T-helper 2 cell treated with Interferon-gamma antibody and Interleukin-4, amounts not matched to agents 5 μg/mL and 100 μg/mL, for 36 hours (primary cell): ENCODE results near the gene THAP7.

Source experiments
- DNase-seq: peaks from one replicate; pipeline ENCODE4 v3.0.0; 2021; ENCODE audit warnings: low spot score
- H3K27ac Mint-ChIP-seq: one replicate; pipeline ENCODE4 v1.8.0; 2021; ENCODE audit warnings: mild to moderate bottlenecking, mixed read lengths
- H3K27me3 Mint-ChIP-seq: one replicate; pipeline ENCODE4 v1.8.0; 2021; ENCODE audit warnings: low read depth, mixed read lengths
- H3K36me3 Mint-ChIP-seq: one replicate; pipeline ENCODE4 v1.8.0; 2021; ENCODE audit warnings: low read depth, mixed read lengths
- H3K4me1 Mint-ChIP-seq: one replicate; pipeline ENCODE4 v1.8.0; 2021; ENCODE audit warnings: low read depth, mixed read lengths
- H3K4me3 Mint-ChIP-seq: one replicate; pipeline ENCODE4 v1.8.0; 2022; ENCODE audit warnings: mild to moderate bottlenecking, moderate library complexity, mixed read lengths
- H3K9me3 Mint-ChIP-seq: one replicate; pipeline ENCODE4 v1.8.0; 2021; ENCODE audit warnings: mixed read lengths

THAP7 gene

DNA sequence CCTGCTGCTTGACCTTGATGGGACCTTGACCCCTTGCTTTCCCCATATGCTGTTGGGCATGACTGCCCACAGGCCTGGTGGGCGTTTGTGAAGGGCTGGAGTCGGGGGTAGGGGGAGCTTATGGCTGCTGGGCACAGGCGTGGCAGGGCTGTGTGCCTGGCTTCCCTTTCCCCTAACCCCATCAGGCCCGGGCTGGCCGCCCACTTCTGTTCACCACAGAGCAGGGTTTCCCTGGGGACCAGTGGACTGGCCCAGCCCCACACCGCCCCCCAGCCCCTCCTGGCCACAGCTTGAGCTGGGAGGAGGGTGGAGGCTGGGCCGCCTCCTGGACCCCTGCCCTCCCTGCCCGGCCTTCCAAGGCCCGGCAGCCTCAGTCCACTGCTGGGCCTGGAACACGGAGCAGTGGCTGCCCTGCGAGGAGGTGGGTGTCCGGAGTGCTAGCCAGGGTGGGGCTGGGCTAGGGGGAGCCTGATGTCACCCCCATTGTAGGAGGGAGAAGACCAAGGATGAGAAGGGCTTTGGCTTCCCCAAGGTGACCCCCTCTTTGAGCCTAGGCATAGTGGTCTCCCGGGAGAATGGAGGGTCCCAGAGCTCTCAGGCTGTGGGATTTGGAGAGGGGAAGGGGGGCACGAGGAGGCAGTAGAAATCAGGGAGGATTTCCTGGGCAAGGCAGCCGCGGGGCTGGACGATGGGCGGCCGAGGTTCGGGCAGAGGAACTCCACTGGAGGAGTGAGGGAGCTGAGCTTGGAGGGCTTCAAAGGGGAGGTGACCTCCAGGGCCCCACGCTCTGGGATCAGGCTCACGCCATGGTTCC lies 34.8 kb downstream of the THAP7 start, which contains the start of gene AIFM3:
Gene AIFM3 (plus strand): TSS at position 373 of the 814 bp plus-strand sequence. CDS start 690 bp downstream, outside the sequence.
- H3K4me1 Mint-ChIP-seq: peaks cover 6% of the 10 kb centered on the region
- no peak within 1 kb of the TSS for H3K4me3 Mint-ChIP-seq
- H3K27me3 Mint-ChIP-seq: peaks cover 22% of the 10 kb centered on the region
- H3K36me3 Mint-ChIP-seq: no peaks in the 10 kb centered on the region
- H3K9me3 Mint-ChIP-seq: no peaks in the 10 kb centered on the region
- no peak within 1 kb of the TSS for H3K27ac Mint-ChIP-seq
- no peak for DNase-seq

GRCh38 chr22:20965888-20966855 lies 35.7 kb downstream of the THAP7 start:
- DNase-seq: no peak
- Mint-ChIP-seq H3K27ac (no peak overlapping the region), H3K36me3 (no peaks in the 10 kb centered on the region), H3K9me3 (no peaks in the 10 kb centered on the region), H3K4me3 (no peak overlapping the region), H3K27me3 (peaks cover 25% of the 10 kb centered on the region), H3K4me1 (peaks cover 8% of the 10 kb centered on the region)

GRCh38 chr22:20965104-20965887 lies 36.6 kb downstream of the THAP7 start:
- Mint-ChIP-seq H3K4me3 (peak overlapping the region; percentile 12), H3K27ac (no peak overlapping the region)

DNA sequence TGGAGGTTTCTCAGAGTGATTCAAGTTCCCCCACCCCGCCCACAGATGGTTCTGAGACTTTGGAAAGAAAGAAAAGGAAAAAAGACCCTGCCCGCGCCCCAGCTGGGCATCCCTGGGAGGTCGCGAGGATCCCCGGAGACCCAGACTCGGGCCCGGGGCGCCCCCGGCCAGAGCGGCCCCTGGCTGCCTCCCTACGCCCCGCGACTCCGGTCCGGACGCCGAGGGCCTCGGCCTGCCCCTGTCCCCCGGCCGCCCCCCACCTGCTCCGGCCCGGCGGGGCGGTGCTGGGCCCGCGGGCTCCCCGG lies 37.2 kb downstream of the THAP7 start:
- H3K4me3 Mint-ChIP-seq: peak overlapping the region; percentile 72
- no peak for DNase-seq
- H3K9me3 Mint-ChIP-seq: no peaks in the 10 kb centered on the region
- H3K4me1 Mint-ChIP-seq: peaks cover 8% of the 10 kb centered on the region
- H3K27me3 Mint-ChIP-seq: peaks cover 28% of the 10 kb centered on the region
- H3K36me3 Mint-ChIP-seq: no peaks in the 10 kb centered on the region
- no peak overlapping the region for H3K27ac Mint-ChIP-seq

More at GRCh38 chr22:20965104-20965887, 36.6 kb downstream of the THAP7 start:
- no peaks in the 10 kb centered on the region for H3K36me3 Mint-ChIP-seq
- no peak for DNase-seq
- peaks cover 26% of the 10 kb centered on the region for H3K27me3 Mint-ChIP-seq
- no peaks in the 10 kb centered on the region for H3K9me3 Mint-ChIP-seq
- H3K4me1 Mint-ChIP-seq: peaks cover 8% of the 10 kb centered on the region

DNA sequence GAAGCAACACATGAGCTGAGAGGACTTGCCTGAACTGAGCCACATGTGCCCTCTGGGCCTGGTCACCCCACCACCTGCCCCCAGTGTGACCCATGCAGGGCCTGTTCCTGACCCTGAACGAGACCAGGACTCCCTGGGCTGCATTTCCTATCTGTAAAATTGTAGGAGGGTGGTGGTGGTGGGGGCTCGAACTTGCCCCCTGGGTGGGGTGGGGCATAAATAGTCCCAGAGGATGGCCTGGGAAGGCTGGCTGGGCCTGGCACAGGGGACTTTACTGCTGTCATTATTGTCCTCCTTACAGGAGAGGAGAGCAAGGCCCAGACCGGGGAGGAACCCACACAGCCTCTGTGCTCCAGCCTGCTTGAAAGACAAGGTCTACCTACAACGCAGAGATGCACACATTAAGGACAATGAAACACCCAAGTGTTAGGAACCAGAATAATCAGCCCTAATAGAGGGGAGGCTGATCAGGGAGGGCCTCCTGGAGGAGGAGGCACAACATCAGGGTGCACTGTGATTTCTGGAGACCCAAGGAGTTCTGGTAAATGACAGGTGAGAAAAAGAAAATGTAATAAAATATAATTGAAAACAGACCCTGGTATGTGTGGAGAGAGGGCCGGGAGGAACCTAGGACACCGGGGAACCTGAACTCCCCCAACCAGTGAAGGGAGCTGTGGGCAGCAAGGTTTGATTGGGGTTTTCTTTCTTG lies 37.7 kb downstream of the THAP7 start:
- peaks cover 8% of the 10 kb centered on the region for H3K4me1 Mint-ChIP-seq
- H3K9me3 Mint-ChIP-seq: no peaks in the 10 kb centered on the region
- H3K27me3 Mint-ChIP-seq: peaks cover 28% of the 10 kb centered on the region
- no peak for DNase-seq
- H3K36me3 Mint-ChIP-seq: no peaks in the 10 kb centered on the region
- H3K4me3 Mint-ChIP-seq: peak overlapping the region; percentile 72
- H3K27ac Mint-ChIP-seq: no peak overlapping the region

DNA sequence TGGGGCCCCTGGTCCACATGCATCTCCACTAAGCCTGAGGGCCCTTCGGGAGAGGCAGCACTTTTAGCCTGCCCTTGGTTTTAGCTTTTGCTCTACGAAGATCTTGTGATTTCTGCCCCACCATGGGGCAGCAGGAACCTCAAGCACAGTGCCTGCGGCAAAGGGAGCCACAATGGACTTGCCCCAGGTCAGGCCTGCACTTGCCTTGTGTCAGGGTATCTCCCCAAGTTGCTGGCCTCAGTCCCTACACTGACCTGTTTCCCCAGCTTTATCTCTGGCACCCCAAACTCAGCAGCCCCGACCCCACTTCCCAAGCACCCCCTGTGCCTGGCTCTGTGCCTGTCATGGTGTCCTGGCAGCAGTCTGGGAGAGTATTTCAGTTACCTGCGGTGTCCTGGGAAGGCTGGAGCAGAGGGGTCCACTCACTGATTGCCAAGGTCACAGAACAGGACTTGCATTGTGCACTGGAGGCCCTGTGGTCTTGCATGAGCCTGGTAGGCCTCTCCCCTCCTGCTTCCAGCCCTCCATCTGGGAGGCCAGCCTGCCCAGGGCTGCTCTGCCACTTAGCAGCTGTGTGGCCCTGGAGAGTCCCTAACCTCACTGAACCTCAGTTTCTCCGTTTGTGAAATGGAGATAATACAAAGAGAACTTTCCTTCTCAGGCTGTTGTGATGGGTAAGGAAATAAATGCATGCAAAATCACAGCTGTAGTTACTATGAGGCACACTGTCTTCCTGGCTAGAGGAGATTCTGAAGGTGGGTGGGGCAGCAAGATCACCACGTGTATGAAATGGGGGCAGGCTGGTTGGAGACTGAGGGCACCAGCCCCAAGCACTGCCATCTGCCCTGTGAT lies 38.5 kb downstream of the THAP7 start:
- peaks cover 29% of the 10 kb centered on the region for H3K27me3 Mint-ChIP-seq
- no peaks in the 10 kb centered on the region for H3K36me3 Mint-ChIP-seq
- peaks cover 8% of the 10 kb centered on the region for H3K4me1 Mint-ChIP-seq
- H3K27ac Mint-ChIP-seq: no peak overlapping the region
- no peak for DNase-seq
- H3K4me3 Mint-ChIP-seq: no peak overlapping the region
- H3K9me3 Mint-ChIP-seq: no peaks in the 10 kb centered on the region

DNA sequence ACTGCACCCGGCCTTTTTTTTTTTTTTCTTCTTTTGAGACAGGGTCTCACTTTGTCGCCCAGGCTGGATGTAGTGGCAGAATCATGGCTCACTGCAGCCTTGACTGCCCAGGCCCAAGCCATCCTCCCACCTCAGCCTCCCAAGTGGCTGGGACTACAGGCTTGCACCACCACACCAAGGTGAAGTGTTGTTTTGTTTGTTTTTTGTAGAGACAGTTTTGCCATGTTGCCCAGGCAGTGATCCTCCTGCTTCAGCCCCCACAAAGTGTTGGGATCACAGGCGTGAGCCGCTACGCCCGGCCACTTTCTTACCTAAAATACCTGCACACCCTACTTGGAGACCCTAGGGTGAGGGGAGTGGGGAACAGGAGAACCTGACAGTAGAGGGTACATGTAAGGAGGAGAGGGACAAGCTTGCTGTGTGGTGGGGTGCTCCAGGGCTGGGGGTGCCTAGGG lies 39.4 kb downstream of the THAP7 start:
- peaks cover 13% of the 10 kb centered on the region for H3K4me1 Mint-ChIP-seq
- H3K27ac Mint-ChIP-seq: no peak overlapping the region
- no peak overlapping the region for H3K4me3 Mint-ChIP-seq
- no peaks in the 10 kb centered on the region for H3K9me3 Mint-ChIP-seq
- H3K36me3 Mint-ChIP-seq: no peaks in the 10 kb centered on the region
- no peak for DNase-seq
- peaks cover 38% of the 10 kb centered on the region for H3K27me3 Mint-ChIP-seq

- Mint-ChIP-seq H3K27ac (no peak overlapping the region), H3K4me1 (peaks cover 11% of the 10 kb centered on the region), H3K9me3 (no peaks in the 10 kb centered on the region), H3K36me3 (no peaks in the 10 kb centered on the region), H3K27me3 (peaks cover 43% of the 10 kb centered on the region), H3K4me3 (no peak overlapping the region)
- no peak for DNase-seq
Observed at GRCh38 chr22:20960609-20961008, 41.3 kb downstream of the THAP7 start.

- no peaks in the 10 kb centered on the region for H3K36me3 Mint-ChIP-seq
- no peak overlapping the region for H3K4me3 Mint-ChIP-seq
- DNase-seq: no peak
- no peaks in the 10 kb centered on the region for H3K9me3 Mint-ChIP-seq
- no peak overlapping the region for H3K27ac Mint-ChIP-seq
- H3K4me1 Mint-ChIP-seq: peaks cover 11% of the 10 kb centered on the region
- peaks cover 43% of the 10 kb centered on the region for H3K27me3 Mint-ChIP-seq
Observed at GRCh38 chr22:20959578-20960461, 42.1 kb downstream of the THAP7 start.

DNA sequence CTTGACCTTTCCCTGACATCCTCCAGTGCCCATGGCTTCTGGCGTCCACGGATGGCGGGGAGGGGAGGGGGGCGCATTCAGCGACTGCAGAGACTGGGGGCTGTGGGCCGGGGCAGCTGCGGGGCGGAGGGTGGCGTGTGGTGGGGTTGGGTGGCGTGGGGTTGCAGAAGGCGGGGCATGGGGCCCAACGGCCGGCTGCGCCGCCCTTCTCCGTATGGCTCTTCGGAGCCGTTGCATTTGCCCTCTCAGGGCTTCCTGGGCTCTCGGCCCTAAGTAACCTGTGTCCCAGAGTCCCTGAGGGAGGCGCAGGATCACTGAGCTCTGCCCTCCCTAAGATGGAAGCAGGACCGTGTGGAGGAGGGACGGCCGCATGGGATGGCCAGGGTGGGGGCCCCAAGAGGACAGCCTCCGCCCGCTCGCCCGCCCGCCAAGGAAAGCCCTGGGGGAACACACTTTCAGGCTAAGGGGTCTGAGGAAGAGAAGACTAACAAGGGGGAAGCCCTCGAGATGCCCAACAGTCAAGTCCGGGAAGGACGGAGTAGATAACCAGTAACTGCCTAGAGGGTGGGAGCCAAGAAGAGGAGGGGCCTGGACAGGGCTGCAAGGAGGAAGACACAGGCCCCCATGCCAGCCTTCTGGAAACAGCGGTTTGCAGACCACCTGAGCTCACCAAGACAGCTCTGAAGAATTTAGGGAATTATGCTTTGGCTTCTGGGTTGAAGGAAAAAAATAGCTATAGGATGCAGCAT lies 44.1 kb downstream of the THAP7 start:
- H3K27me3 Mint-ChIP-seq: peaks cover 26% of the 10 kb centered on the region
- peaks cover 9% of the 10 kb centered on the region for H3K4me1 Mint-ChIP-seq
- no peak for DNase-seq
- H3K27ac Mint-ChIP-seq: no peak overlapping the region
- H3K9me3 Mint-ChIP-seq: no peaks in the 10 kb centered on the region
- H3K36me3 Mint-ChIP-seq: peaks cover 8% of the 10 kb centered on the region
- peak overlapping the region; percentile 56 for H3K4me3 Mint-ChIP-seq

- peaks cover 12% of the 10 kb centered on the region for H3K36me3 Mint-ChIP-seq
- peak overlapping the region; percentile 56 for H3K4me3 Mint-ChIP-seq
- H3K4me1 Mint-ChIP-seq: peaks cover 9% of the 10 kb centered on the region
- H3K27me3 Mint-ChIP-seq: peaks cover 25% of the 10 kb centered on the region
- DNase-seq: no peak
- H3K27ac Mint-ChIP-seq: no peak overlapping the region
- no peaks in the 10 kb centered on the region for H3K9me3 Mint-ChIP-seq
Observed at GRCh38 chr22:20957102-20957682, 44.7 kb downstream of the THAP7 start.
